Tibial nerve (tissue), 4 donors: Measurements from ENCODE around the gene SALL1.

Source experiments
- EP300 ChIP-seq, 2 donors: sonication (generic); formaldehyde crosslinking; IDR thresholded peaks; one replicate each; pipeline ENCODE4 v1.6.1; 2017; ENCODE audit warnings: antibody characterized with exemption in 2 of 2, mild to moderate bottlenecking in 1 of 2
- POLR2A ChIP-seq, 2 donors: fragments of 450-650 bp; IDR thresholded peaks; one replicate each; pipeline ENCODE4 v1.6.1; 2017; ENCODE audit warnings: antibody characterized with exemption in 2 of 2, mild to moderate bottlenecking in 2 of 2, moderate library complexity in 2 of 2
- TF ChIP-seq, protein P1 (sequence below), 5 experiments: fragments of 200-600 bp in 3 of 5; fragments of 450-650 bp in 2 of 5; sonication (generic) in 3 of 5; IDR thresholded peaks; one replicate each; pipeline ENCODE4 v1.5.1; 2016 to 2019; ENCODE audit warnings: antibody characterized with exemption in 5 of 5, mild to moderate bottlenecking in 3 of 5, moderate library complexity in 2 of 5

DNA sequence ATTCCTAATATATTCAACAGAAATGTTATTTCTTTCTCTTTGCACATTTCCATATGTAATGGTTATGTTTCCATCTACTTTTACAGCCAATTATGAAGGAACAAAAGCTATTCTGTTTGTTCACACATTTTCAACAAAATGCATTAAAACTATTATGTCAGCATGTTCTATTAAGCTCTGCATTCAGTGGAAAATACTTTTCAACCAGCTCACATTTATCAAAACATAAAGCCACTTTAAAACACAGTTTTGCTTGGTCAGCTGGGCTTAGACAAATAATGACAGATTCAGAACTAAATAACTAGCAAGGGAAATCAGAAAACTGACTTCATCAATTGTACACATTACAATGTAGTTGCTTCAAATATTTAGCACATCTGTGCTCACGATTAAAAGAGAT is 6.9 kb downstream of the SALL1 start:
- TF ChIP-seq, protein P1, sequence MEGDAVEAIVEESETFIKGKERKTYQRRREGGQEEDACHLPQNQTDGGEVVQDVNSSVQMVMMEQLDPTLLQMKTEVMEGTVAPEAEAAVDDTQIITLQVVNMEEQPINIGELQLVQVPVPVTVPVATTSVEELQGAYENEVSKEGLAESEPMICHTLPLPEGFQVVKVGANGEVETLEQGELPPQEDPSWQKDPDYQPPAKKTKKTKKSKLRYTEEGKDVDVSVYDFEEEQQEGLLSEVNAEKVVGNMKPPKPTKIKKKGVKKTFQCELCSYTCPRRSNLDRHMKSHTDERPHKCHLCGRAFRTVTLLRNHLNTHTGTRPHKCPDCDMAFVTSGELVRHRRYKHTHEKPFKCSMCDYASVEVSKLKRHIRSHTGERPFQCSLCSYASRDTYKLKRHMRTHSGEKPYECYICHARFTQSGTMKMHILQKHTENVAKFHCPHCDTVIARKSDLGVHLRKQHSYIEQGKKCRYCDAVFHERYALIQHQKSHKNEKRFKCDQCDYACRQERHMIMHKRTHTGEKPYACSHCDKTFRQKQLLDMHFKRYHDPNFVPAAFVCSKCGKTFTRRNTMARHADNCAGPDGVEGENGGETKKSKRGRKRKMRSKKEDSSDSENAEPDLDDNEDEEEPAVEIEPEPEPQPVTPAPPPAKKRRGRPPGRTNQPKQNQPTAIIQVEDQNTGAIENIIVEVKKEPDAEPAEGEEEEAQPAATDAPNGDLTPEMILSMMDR (IDR thresholded peaks at IDR 0.05) = no peak
- TF ChIP-seq POLR2A (IDR thresholded peaks at IDR 0.05) (no peak), EP300 (IDR thresholded peaks at IDR 0.05) (no peak)
